ENCODE measurements around the gene CTDSP2. TPM values are rescaled to one million over a fixed set of nuclear protein-coding genes. Genes with fewer than 3 reads are reported as not detected.
"Not testable (repeated sequence)": the region's sequence is repeated elsewhere in the genome, so short reads cannot be mapped to it uniquely, and the experiment has no call there.

CTDSP2 gene
- total RNA-seq, 3 donors from 2014 or later: 30.9 to 41.7 (median 35.3) TPM

- H3K36me3 Mint-ChIP-seq (ENCODE audit: insufficient read depth): peaks cover 2% of the 10 kb centered on the region
- H3K4me3 Mint-ChIP-seq: no peak overlapping the region
- H3K9me3 Mint-ChIP-seq: peaks cover 7% of the 10 kb centered on the region
- ATAC-seq (no peak), DNase-seq (no peak)
- no peaks in the 10 kb centered on the region for H3K27me3 Mint-ChIP-seq (ENCODE audit: low read depth)
- peaks cover 14% of the 10 kb centered on the region for H3K4me1 Mint-ChIP-seq (ENCODE audit: low read depth)
These were observed 41.3 kb upstream of the CTDSP2 start for GRCh38 chr12:57887631-57888408.

- not testable (repeated sequence) for H3K9me3 Mint-ChIP-seq; H3K36me3 Mint-ChIP-seq (ENCODE audit: insufficient read depth); H3K4me3 Mint-ChIP-seq; ATAC-seq; H3K27me3 Mint-ChIP-seq (ENCODE audit: low read depth); DNase-seq
- peaks cover 14% of the 10 kb centered on the region for H3K4me1 Mint-ChIP-seq (ENCODE audit: low read depth)
These were observed 40.4 kb upstream of the CTDSP2 start for GRCh38 chr12:57886964-57887363.

- Mint-ChIP-seq H3K9me3 (peaks cover 7% of the 10 kb centered on the region), H3K4me3 (no peak overlapping the region), H3K27me3 (ENCODE audit: low read depth) (no peaks in the 10 kb centered on the region), H3K36me3 (ENCODE audit: insufficient read depth) (peaks cover 2% of the 10 kb centered on the region), H3K4me1 (ENCODE audit: low read depth) (peaks cover 14% of the 10 kb centered on the region)
- ATAC-seq: no peak
- no peak for DNase-seq
These were observed 40.0 kb upstream of the CTDSP2 start for GRCh38 chr12:57886542-57886941.

GRCh38 chr12:57885207-57885606 lies 38.7 kb upstream of the CTDSP2 start:
- H3K36me3 Mint-ChIP-seq (ENCODE audit: insufficient read depth): peaks cover 2% of the 10 kb centered on the region
- ATAC-seq: no peak

DNA sequence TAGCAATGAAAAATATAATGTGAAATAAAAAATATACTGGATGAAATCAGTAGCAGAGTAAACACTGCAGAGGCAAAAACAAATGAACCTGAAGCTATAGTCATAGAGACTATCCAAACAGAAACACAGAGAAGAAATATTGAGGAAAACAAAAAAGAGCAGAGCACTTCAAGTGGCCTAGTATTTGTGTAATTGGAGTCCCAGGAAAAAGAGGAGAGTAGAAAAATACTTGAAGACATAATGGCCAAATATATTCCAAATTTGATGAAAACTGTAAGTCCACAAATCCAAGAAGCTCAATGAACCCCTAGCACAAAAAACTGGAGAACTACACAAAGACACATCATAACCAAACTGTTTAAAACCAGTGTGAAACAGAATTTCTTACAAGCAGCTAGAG lies 37.2 kb upstream of the CTDSP2 start:
- ATAC-seq: no peak
- no peak for DNase-seq
- no peaks in the 10 kb centered on the region for H3K27me3 Mint-ChIP-seq (ENCODE audit: low read depth)
- H3K9me3 Mint-ChIP-seq: peaks cover 7% of the 10 kb centered on the region
- H3K4me1 Mint-ChIP-seq (ENCODE audit: low read depth): peaks cover 12% of the 10 kb centered on the region
- peaks cover 2% of the 10 kb centered on the region for H3K36me3 Mint-ChIP-seq (ENCODE audit: insufficient read depth)
- H3K4me3 Mint-ChIP-seq: no peak overlapping the region

More at GRCh38 chr12:57885207-57885606, 38.7 kb upstream of the CTDSP2 start:
- DNase-seq: no peak
- H3K4me3 Mint-ChIP-seq: no peak overlapping the region
- peaks cover 14% of the 10 kb centered on the region for H3K4me1 Mint-ChIP-seq (ENCODE audit: low read depth)
- peaks cover 7% of the 10 kb centered on the region for H3K9me3 Mint-ChIP-seq
- no peaks in the 10 kb centered on the region for H3K27me3 Mint-ChIP-seq (ENCODE audit: low read depth)

- no peak for ATAC-seq
- DNase-seq: no peak
- H3K4me3 Mint-ChIP-seq: no peak overlapping the region
- H3K36me3 Mint-ChIP-seq (ENCODE audit: insufficient read depth): peaks cover 2% of the 10 kb centered on the region
- H3K9me3 Mint-ChIP-seq: peaks cover 7% of the 10 kb centered on the region
- H3K4me1 Mint-ChIP-seq (ENCODE audit: low read depth): peaks cover 6% of the 10 kb centered on the region
- H3K27me3 Mint-ChIP-seq (ENCODE audit: low read depth): no peaks in the 10 kb centered on the region
These were observed 36.5 kb upstream of the CTDSP2 start for GRCh38 chr12:57883057-57883456.

GRCh38 chr12:57882575-57882974 lies 36.0 kb upstream of the CTDSP2 start:
- H3K4me3 Mint-ChIP-seq: no peak overlapping the region
- H3K36me3 Mint-ChIP-seq (ENCODE audit: insufficient read depth): peaks cover 2% of the 10 kb centered on the region
- H3K4me1 Mint-ChIP-seq (ENCODE audit: low read depth): peaks cover 3% of the 10 kb centered on the region
- H3K27me3 Mint-ChIP-seq (ENCODE audit: low read depth): no peaks in the 10 kb centered on the region
- ATAC-seq (no peak), DNase-seq (no peak)
- H3K9me3 Mint-ChIP-seq: peaks cover 7% of the 10 kb centered on the region

- peaks cover 2% of the 10 kb centered on the region for H3K27me3 Mint-ChIP-seq (ENCODE audit: low read depth)
- peaks cover 7% of the 10 kb centered on the region for H3K9me3 Mint-ChIP-seq
- peaks cover 2% of the 10 kb centered on the region for H3K4me1 Mint-ChIP-seq (ENCODE audit: low read depth)
- ATAC-seq: no peak
- H3K4me3 Mint-ChIP-seq: no peak overlapping the region
- peaks cover 2% of the 10 kb centered on the region for H3K36me3 Mint-ChIP-seq (ENCODE audit: insufficient read depth)
- DNase-seq: no peak
These were observed 34.9 kb upstream of the CTDSP2 start for GRCh38 chr12:57881475-57881874.

DNA sequence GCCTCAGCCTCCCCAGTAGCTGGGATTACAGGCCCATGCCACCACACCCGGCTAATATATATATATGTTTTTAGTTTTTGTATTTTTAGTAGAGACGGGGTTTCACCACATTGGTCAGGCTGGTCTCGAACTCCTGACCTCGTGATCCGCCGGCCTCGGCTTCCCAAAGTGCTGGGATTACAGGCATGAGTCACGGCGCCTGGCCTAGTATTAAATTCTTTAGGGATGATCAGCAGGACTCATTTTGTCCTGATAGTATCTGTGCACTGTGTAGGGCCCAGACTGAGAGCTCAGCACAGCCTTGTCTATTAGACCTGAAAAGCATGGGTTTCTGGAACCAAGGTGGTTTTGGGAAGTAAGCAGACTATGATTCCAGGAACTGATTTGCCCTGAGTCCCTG lies 34.5 kb upstream of the CTDSP2 start:
- ATAC-seq; H3K27me3 Mint-ChIP-seq (ENCODE audit: low read depth); H3K36me3 Mint-ChIP-seq (ENCODE audit: insufficient read depth); H3K4me1 Mint-ChIP-seq (ENCODE audit: low read depth); H3K4me3 Mint-ChIP-seq; DNase-seq; H3K9me3 Mint-ChIP-seq: not testable (repeated sequence)

DNA sequence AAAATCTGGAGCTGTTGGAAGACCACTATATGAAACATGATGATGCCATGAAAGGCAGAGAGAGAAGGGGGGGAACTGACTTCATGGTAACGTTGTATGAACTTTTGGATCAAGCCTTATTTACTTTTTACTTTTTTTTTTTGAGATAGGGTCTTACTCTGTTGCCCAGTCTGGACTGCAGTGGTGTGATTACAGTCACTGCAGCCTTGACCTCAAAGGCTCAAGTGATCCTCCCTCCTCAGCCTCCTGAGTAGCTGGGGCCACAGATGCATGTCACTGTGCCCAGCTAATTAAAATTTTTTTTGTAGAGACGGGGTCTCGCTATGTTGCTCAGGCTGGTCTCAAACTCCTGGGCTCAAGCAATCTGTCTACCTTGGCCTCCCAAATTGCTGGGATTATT lies 31.3 kb upstream of the CTDSP2 start:
- Mint-ChIP-seq H3K4me3 (no peak overlapping the region), H3K27me3 (ENCODE audit: low read depth) (peaks cover 2% of the 10 kb centered on the region), H3K4me1 (ENCODE audit: low read depth) (peaks cover 2% of the 10 kb centered on the region), H3K36me3 (ENCODE audit: insufficient read depth) (no peaks in the 10 kb centered on the region), H3K9me3 (no peaks in the 10 kb centered on the region)
- no peak for DNase-seq
- ATAC-seq: no peak

DNA sequence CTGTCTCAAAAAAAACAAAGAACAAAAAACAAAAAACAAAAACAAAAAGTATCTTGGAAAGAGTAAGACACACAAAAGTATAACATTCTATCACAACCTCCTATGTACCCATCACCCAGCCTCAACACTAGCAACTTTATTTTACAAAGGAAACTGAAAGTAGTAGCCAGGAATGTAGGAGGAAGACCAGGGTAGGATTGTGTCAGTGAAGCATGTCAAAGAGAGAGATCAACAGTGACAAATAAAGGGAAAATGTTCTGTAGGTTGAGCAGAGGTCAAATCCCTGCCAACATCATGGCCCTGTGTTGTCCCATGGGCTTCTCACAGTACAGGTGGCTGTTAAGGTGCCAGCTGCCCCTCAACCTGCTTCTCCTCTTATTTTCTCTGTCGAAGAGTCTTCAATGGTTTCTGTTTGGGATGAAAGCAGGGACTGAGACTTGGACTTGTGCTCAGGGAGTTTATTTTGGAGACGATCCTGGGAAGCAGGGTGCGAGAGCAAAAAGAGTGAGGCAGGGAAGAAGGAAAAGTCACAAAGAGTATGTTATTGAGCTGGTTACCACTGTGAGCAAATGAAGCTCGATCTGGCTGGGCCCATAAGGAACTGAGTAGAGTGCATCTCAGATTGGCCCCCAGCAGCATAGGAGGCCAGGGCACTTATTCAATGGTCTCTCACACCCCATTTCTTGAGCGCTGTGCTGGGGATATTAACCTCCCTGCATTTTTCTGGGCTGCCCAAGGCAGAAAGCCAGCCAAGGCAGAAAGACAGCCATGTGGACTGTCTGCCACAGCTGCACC lies 29.4 kb upstream of the CTDSP2 start:
- H3K4me1 Mint-ChIP-seq (ENCODE audit: low read depth): peaks cover 2% of the 10 kb centered on the region
- H3K4me3 Mint-ChIP-seq: no peak overlapping the region
- no peaks in the 10 kb centered on the region for H3K9me3 Mint-ChIP-seq
- no peak for DNase-seq
- no peak for ATAC-seq
- H3K36me3 Mint-ChIP-seq (ENCODE audit: insufficient read depth): no peaks in the 10 kb centered on the region
- H3K27me3 Mint-ChIP-seq (ENCODE audit: low read depth): peaks cover 2% of the 10 kb centered on the region

DNA sequence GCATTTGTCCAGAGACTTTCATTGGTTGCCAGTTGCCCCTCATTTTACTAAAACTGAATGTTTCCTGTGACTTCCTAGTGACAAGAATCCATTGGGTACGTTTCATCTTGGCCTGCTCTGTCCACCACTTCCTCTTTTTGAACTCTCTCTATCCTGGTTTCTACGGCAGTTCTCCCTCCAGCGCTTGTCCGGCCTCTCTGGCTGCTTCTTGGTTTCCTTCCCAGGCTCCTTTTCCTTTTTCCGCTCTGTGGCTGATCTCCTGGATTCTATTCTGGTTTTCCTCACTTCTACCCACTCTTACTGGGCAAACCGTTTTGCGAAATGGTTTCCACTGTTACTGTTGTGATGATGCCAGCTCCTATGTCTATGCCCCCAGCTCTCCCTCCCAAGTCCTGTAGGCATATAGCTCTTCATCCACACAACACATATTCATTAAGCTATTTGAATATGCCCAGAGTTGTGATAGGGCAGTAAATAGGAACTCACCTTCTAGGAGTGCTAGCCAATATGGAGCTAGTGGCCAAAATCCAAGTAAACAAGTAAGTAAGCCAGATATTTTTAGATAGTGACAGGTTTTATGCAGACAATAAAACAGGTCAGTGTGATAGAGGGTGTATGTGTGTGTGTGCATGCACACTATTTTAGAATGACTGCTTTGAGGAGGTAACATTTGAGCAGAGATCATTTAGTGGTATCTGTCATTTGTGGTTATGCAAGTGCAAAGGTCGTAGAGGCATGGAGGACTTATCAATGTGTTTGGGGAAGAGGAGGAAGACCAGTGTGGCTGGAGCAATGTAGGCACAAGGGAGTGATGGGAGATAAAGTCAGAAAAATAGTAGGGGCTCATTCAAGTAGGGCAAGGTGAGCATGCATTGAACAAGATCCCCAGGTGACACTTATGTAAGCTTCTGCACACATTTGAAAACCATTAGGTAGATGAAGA lies 27.9 kb upstream of the CTDSP2 start:
- Mint-ChIP-seq H3K9me3 (no peaks in the 10 kb centered on the region), H3K27me3 (ENCODE audit: low read depth) (peaks cover 2% of the 10 kb centered on the region), H3K36me3 (ENCODE audit: insufficient read depth) (no peaks in the 10 kb centered on the region), H3K4me1 (ENCODE audit: low read depth) (peaks cover 2% of the 10 kb centered on the region), H3K4me3 (no peak overlapping the region)
- ATAC-seq (no peak), DNase-seq (no peak)

DNA sequence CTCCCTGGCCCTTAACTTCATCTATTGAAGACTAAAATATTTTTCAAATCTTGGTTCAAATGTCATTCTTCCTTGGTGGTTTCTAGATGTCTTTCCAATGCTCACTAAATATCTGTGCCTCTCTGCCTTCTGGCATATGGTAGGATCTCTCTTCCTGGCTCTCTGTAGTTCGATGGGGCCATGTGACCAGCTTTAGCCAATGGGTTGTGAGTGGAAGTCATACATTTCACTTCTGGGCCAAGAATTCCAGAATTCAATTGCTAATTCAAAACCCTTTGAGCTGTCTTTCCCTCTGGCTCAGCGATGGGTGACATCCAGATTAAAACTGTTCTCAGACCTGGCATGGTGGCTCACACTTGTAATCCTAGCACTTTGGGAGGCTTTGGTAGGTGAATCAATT lies 25.8 kb upstream of the CTDSP2 start:
- Mint-ChIP-seq H3K27me3 (ENCODE audit: low read depth) (peaks cover 2% of the 10 kb centered on the region), H3K4me1 (ENCODE audit: low read depth) (peaks cover 2% of the 10 kb centered on the region), H3K4me3 (no peak overlapping the region), H3K36me3 (ENCODE audit: insufficient read depth) (no peaks in the 10 kb centered on the region), H3K9me3 (no peaks in the 10 kb centered on the region)
- ATAC-seq: no peak
- no peak for DNase-seq

DNA sequence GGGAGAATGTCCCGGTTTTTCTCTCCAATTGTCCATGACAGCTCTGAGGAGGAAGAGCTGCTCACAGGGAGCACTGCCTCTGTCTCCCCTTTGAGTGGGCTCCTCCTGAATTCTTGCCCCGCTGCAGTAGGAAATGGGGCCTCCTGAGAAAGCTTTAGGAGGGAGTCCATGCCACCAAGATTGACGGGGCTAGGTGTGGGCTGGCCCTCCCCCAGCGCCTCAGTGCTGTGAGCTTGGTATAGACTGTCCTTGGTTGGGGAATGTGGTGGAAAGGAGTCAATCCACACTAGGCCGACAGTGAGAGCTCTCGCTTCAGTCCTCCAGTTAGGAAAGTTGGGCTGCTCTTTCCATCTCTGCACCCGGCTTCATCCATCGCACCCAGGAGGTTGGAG lies 23.4 kb upstream of the CTDSP2 start:
- no peak overlapping the region for H3K4me3 Mint-ChIP-seq
- H3K4me1 Mint-ChIP-seq (ENCODE audit: low read depth): peaks cover 3% of the 10 kb centered on the region
- no peaks in the 10 kb centered on the region for H3K36me3 Mint-ChIP-seq (ENCODE audit: insufficient read depth)
- ATAC-seq (no peak), DNase-seq (no peak)
- no peaks in the 10 kb centered on the region for H3K9me3 Mint-ChIP-seq
- H3K27me3 Mint-ChIP-seq (ENCODE audit: low read depth): no peaks in the 10 kb centered on the region
